Neural cell (in vitro differentiated cells): ENCODE data around the gene PAX2.

Experiments used
- EZH2 ChIP-seq: fragments of 200-600, 300-800 bp; shearing (Covaris generic), sonication (generic); IDR thresholded peaks from 2 replicates; pipeline ENCODE4 v1.6.1; 2014; ENCODE audit warnings: antibody characterized with exemption, low read length, borderline replicate concordance, mild to moderate bottlenecking; ENCODE audit not compliant: insufficient read depth, poor library complexity, severe bottlenecking
- RAD21 ChIP-seq: fragments of 450-650 bp; conservative IDR thresholded peaks from 2 replicates; pipeline ENCODE4 v1.6.1; 2014; ENCODE audit warnings: antibody characterized with exemption, mild to moderate bottlenecking, moderate library complexity
- TF ChIP-seq, protein P1 (sequence below): fragments of 450-650 bp; IDR thresholded peaks from 2 replicates; pipeline ENCODE4 v1.5.1; 2014; ENCODE audit warnings: antibody characterized with exemption, mild to moderate bottlenecking, moderate library complexity; ENCODE audit not compliant: poor library complexity, severe bottlenecking

- TF ChIP-seq, protein P1, sequence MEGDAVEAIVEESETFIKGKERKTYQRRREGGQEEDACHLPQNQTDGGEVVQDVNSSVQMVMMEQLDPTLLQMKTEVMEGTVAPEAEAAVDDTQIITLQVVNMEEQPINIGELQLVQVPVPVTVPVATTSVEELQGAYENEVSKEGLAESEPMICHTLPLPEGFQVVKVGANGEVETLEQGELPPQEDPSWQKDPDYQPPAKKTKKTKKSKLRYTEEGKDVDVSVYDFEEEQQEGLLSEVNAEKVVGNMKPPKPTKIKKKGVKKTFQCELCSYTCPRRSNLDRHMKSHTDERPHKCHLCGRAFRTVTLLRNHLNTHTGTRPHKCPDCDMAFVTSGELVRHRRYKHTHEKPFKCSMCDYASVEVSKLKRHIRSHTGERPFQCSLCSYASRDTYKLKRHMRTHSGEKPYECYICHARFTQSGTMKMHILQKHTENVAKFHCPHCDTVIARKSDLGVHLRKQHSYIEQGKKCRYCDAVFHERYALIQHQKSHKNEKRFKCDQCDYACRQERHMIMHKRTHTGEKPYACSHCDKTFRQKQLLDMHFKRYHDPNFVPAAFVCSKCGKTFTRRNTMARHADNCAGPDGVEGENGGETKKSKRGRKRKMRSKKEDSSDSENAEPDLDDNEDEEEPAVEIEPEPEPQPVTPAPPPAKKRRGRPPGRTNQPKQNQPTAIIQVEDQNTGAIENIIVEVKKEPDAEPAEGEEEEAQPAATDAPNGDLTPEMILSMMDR: no peak
- TF ChIP-seq EZH2: no peak
- TF ChIP-seq RAD21: no peak
Observed at GRCh38 chr10:100736144-100736808, 9.1 kb upstream of the PAX2 start.
